Stimulated activated CD4-positive, alpha-beta T cell treated with anti-CD3 and anti-CD28 coated beads, Interleukin-2, amount 100 ng/mL, for 4 hours (primary cell): ENCODE results near the gene WRNIP1.
"Not testable (repeated sequence)": the region's sequence is repeated elsewhere in the genome, so short reads cannot be mapped to it uniquely, and the experiment has no call there.

Experiments used
- DNase-seq: peaks from one replicate; pipeline ENCODE4 v3.0.0-alpha.2; 2020; ENCODE audit warnings: low read depth

Gene WRNIP1

GRCh38 chr6:2786269-2786668, 21.1 kb downstream of the WRNIP1 start:
- no peak for DNase-seq

GRCh38 chr6:2790588-2791449, 25.6 kb downstream of the WRNIP1 start:
- DNase-seq, result no peak

- DNase-seq, result no peak
These were observed 26.3 kb downstream of the WRNIP1 start for GRCh38 chr6:2791450-2791974.

- no peak for DNase-seq
These were observed 27.3 kb downstream of the WRNIP1 start for GRCh38 chr6:2792330-2793110.

- no peak for DNase-seq
These were observed 28.4 kb downstream of the WRNIP1 start for GRCh38 chr6:2793534-2794151.

GRCh38 chr6:2794171-2794730, 29.1 kb downstream of the WRNIP1 start:
- DNase-seq, result no peak

GRCh38 chr6:2795162-2795561, 30.0 kb downstream of the WRNIP1 start:
- no peak for DNase-seq

- no peak for DNase-seq
These were observed 30.8 kb downstream of the WRNIP1 start for GRCh38 chr6:2795956-2796355.

GRCh38 chr6:2796861-2797260, 31.7 kb downstream of the WRNIP1 start:
- DNase-seq, result no peak

- no peak for DNase-seq
These were observed 32.4 kb downstream of the WRNIP1 start for GRCh38 chr6:2797564-2798031.

- DNase-seq, result no peak
These were observed 33.5 kb downstream of the WRNIP1 start for GRCh38 chr6:2798586-2799134.

- DNase-seq, result no peak
These were observed 34.8 kb downstream of the WRNIP1 start for GRCh38 chr6:2799936-2800527.

GRCh38 chr6:2800552-2801316, 35.5 kb downstream of the WRNIP1 start:
- DNase-seq, result no peak

- not testable (repeated sequence) for DNase-seq
These were observed 36.5 kb downstream of the WRNIP1 start for GRCh38 chr6:2801687-2802086.

GRCh38 chr6:2802521-2803060, 37.4 kb downstream of the WRNIP1 start:
- DNase-seq, result no peak

GRCh38 chr6:2803731-2804429, 38.7 kb downstream of the WRNIP1 start:
- DNase-seq, result no peak

GRCh38 chr6:2804516-2804915, 39.3 kb downstream of the WRNIP1 start:
- no peak for DNase-seq

GRCh38 chr6:2805031-2805430, 39.8 kb downstream of the WRNIP1 start:
- DNase-seq, result no peak

GRCh38 chr6:2806644-2807043, 41.5 kb downstream of the WRNIP1 start:
- no peak for DNase-seq
